Upper lobe of left lung (tissue), 6 donors: ENCODE data around the gene ARHGAP10. TPM values are rescaled to one million over a fixed set of nuclear protein-coding genes. Genes with fewer than 3 reads are reported as not detected.

Source experiments
- ATAC-seq, 2 donors: fragments of 200-7000 bp; cut with Tn5 transposase; one replicate each; pipeline ENCODE4 v1.9.1; 2022; ENCODE audit warnings: mild to moderate bottlenecking in 2 of 2, moderate library complexity in 2 of 2; ENCODE audit not compliant: low FRiP score in 2 of 2
- DNase-seq, 2 donors: peaks; one replicate each; pipeline ENCODE4 v3.0.0-alpha.2; 2019 to 2020
- H3K27ac ChIP-seq, 4 donors: fragments of 200-600 bp; sonication (generic); one replicate each; pipeline ENCODE4 v1.5.1; 2016 to 2019
- H3K27me3 ChIP-seq, 4 donors: fragments of 200-600 bp; sonication (generic); one replicate each; pipeline ENCODE4 v1.5.1; 2017 to 2019
- H3K36me3 ChIP-seq, 4 donors: fragments of 200-600 bp; sonication (generic); one replicate each; pipeline ENCODE4 v1.5.1; 2016 to 2019
- H3K4me1 ChIP-seq, 4 donors: fragments of 200-600 bp; sonication (generic); one replicate each; pipeline ENCODE4 v1.5.1; 2018 to 2019
- H3K4me3 ChIP-seq, 4 donors: fragments of 200-600 bp; sonication (generic); one replicate each; pipeline ENCODE4 v1.5.1; 2017 to 2019; ENCODE audit warnings: mild to moderate bottlenecking in 2 of 4, moderate library complexity in 1 of 4
- H3K9me3 ChIP-seq, 4 donors: fragments of 200-600 bp; sonication (generic); one replicate each; pipeline ENCODE4 v1.5.1; 2018 to 2019
- CTCF ChIP-seq, 6 experiments: fragments of 450-650 bp in 4 of 6; fragments of 200-600 bp in 2 of 6; sonication (generic) in 2 of 6; IDR thresholded peaks; one replicate each; pipeline ENCODE4 v1.5.1; 2016 to 2019; ENCODE audit warnings: antibody characterized with exemption in 6 of 6
- EP300 ChIP-seq, 4 donors: sonication (generic); formaldehyde crosslinking; IDR thresholded peaks; one replicate each; pipeline ENCODE4 v1.5.1; 2017; ENCODE audit warnings: antibody characterized with exemption in 4 of 4, control low read depth in 2 of 4
- POLR2A ChIP-seq, 4 donors: fragments of 450-650 bp; IDR thresholded peaks; one replicate each; pipeline ENCODE4 v1.5.1; 2016 to 2017; ENCODE audit warnings: antibody characterized with exemption in 4 of 4, mild to moderate bottlenecking in 2 of 4
- POLR2AphosphoS5 ChIP-seq, 2 donors: sonication (generic); formaldehyde crosslinking; IDR thresholded peaks; one replicate each; pipeline ENCODE4 v1.5.1; 2017; ENCODE audit warnings: antibody characterized with exemption in 2 of 2
- WGBS, 2 donors: methylation state at CpG; one replicate each; pipeline ENCODE4 v1.1.5; 2017 to 2018; 5-methylcytosine and 5-hydroxymethylcytosine counted together
- total RNA-seq, 6 donors: library from RNA; depleted of rRNA in 4 of 6; stranded (reverse); fragments of >200 nt in 4 of 6; gene quantifications; one replicate each; pipeline versions ENCODE4 v1.1.0 to v1.2.1, GENCODE V29; 2016 to 2021
- donor health status: DM: no; HTN: no; CAD: no; lungs with moderate emphysema.
- donor health status: DM: no; HTN: yes; CAD: no; lungs with severe emphysema.

The ARHGAP10 gene
- total RNA-seq, 6 donors from 2014 or later, result 25.9 to 47.1 (median 29.5) TPM

- Histone ChIP-seq H3K27me3 (no peaks in the 10 kb centered on the region), H3K9me3 (no peaks in the 10 kb centered on the region), H3K4me3 (no peak overlapping the region), H3K4me1 (peaks cover 0 to 7% (median 5%) of the 10 kb centered on the region in 4 donors), H3K27ac (no peak overlapping the region), H3K36me3 (no peaks in the 10 kb centered on the region)
- ATAC-seq (no peak), DNase-seq (no peak)
- 50 to 57% methylated on average over 3 of the region's 3 CpGs for WGBS, 2 donors
- TF ChIP-seq POLR2A (IDR thresholded peaks at IDR 0.05) (no peak), POLR2AphosphoS5 (IDR thresholded peaks at IDR 0.05) (no peak), CTCF (IDR thresholded peaks at IDR 0.05) (no peak)
These were observed 322.4 kb downstream of the ARHGAP10 start for GRCh38 chr4:148054275-148054674.

- WGBS, 2 donors, result 88 to 94% methylated on average over 6 of the region's 6 CpGs
- no peak for DNase-seq
- ATAC-seq, result no peak
- Histone ChIP-seq H3K4me1 (peaks cover 0 to 17% (median 5%) of the 10 kb centered on the region in 4 donors), H3K27ac (no peak overlapping the region), H3K9me3 (no peaks in the 10 kb centered on the region), H3K4me3 (no peak overlapping the region), H3K36me3 (no peaks in the 10 kb centered on the region), H3K27me3 (no peaks in the 10 kb centered on the region)
- no peak for TF ChIP-seq EP300 (IDR thresholded peaks at IDR 0.05)
- TF ChIP-seq POLR2AphosphoS5 (IDR thresholded peaks at IDR 0.05), result no peak
- no peak for TF ChIP-seq POLR2A (IDR thresholded peaks at IDR 0.05)
- no peak for TF ChIP-seq CTCF (IDR thresholded peaks at IDR 0.05)
These were observed 324.0 kb downstream of the ARHGAP10 start for GRCh38 chr4:148055844-148056243.

GRCh38 chr4:148056879-148057278 lies 325.0 kb downstream of the ARHGAP10 start:
- TF ChIP-seq POLR2AphosphoS5 (IDR thresholded peaks at IDR 0.05), result no peak
- TF ChIP-seq CTCF (IDR thresholded peaks at IDR 0.05), result peak in 1 of 6 experiments; percentile 9

GRCh38 chr4:148057516-148057915 lies 325.6 kb downstream of the ARHGAP10 start:
- Histone ChIP-seq H3K4me3 (no peak overlapping the region), H3K27me3 (no peaks in the 10 kb centered on the region), H3K27ac (no peak overlapping the region), H3K36me3 (no peaks in the 10 kb centered on the region), H3K4me1 (peaks cover 0 to 22% (median 5%) of the 10 kb centered on the region in 4 donors), H3K9me3 (no peaks in the 10 kb centered on the region)
- WGBS, 2 donors, result 92% methylated on average over 5 of the region's 5 CpGs
- DNase-seq (no peak), ATAC-seq (no peak)
- no peak for TF ChIP-seq POLR2A (IDR thresholded peaks at IDR 0.05)
- TF ChIP-seq CTCF (IDR thresholded peaks at IDR 0.05), result no peak
- TF ChIP-seq EP300 (IDR thresholded peaks at IDR 0.05), result no peak
- no peak for TF ChIP-seq POLR2AphosphoS5 (IDR thresholded peaks at IDR 0.05)

More at GRCh38 chr4:148056879-148057278, 325.0 kb downstream of the ARHGAP10 start:
- 62 to 77% methylated on average over 6 of the region's 6 CpGs for whole genome bisulfite sequencing, 2 donors
- Histone ChIP-seq H3K4me1 (peaks cover 0 to 22% (median 5%) of the 10 kb centered on the region in 4 donors), H3K27me3 (no peaks in the 10 kb centered on the region), H3K36me3 (no peaks in the 10 kb centered on the region), H3K4me3 (no peak overlapping the region), H3K27ac (no peak overlapping the region), H3K9me3 (no peaks in the 10 kb centered on the region)
- peak in 1 of 2 donors; percentile 68 for DNase-seq
- peak; percentile 60 to 84 for ATAC-seq
